Measurements from ENCODE around the gene CPN2.

The CPN2 gene

GRCh38 chr3:194381460-194381875 lies 30.3 kb upstream of the CPN2 start:
- DNase-seq (ENCODE audit: low read depth in 2 of 2) = no peak

DNA sequence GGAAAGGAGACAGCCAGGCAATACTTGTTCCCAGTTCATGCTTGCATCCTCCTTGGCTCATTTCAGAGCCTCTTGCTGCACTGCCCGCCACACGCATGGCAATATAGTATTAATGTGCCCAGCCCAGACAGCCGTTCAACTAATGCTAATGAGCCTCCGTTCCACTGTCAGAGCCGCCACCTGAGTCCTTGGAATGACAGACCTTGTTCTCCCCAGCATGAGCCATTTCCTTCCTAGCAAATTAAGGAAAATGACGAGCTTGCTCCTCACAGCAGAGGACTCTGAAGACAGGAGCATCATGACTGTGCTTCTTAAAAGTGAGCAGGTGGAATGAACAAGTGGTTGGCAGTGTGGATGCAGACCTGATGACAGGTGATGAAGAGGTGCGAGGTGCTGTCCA lies 29.2 kb upstream of the CPN2 start:
- DNase-seq (ENCODE audit: low read depth in 2 of 2) = no peak

DNA sequence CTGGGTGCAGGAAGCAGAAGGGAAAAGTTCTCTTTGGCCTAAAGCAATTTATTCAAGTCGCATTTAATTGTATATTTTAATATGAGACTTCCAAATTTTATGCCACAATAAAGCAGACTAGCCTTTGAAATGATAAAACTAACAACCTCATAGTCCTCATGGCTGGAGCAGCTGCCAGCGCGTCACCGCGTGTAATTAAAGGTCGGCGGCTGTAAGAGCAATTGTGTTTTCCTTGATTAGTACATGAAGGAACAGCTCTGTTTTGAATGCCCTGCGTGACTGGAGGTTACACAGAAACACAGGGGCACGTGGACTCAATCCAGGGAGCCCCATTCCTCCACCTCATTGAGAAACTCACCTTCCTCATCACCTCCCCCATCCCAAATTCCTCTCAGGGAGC lies 28.5 kb upstream of the CPN2 start:
- DNase-seq (ENCODE audit: low read depth in 2 of 2) = no peak

DNA sequence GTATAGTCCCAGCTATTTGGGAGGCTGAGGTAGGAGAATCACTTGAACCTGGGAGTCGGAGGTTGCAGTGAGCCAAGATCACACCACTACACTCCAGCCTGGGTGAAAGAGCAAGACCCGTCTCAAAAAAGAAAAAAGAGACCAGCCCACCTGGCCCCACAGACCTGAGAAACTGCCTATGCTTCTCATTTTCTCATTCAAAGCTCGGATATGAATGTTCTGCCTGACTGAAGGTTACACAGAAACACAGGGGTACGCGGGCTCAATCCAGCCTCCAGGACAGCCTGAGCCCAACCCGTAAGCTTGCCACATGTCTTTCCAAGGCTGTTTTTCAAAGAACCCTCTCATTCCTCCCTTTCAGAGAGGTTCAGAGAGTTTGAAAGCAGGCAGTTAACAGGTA lies 28.1 kb upstream of the CPN2 start:
- DNase-seq (ENCODE audit: low read depth in 2 of 2) = no peak

- no peak for DNase-seq (ENCODE audit: low read depth in 2 of 2)
Observed at GRCh38 chr3:194377708-194378107, 26.6 kb upstream of the CPN2 start.

DNA sequence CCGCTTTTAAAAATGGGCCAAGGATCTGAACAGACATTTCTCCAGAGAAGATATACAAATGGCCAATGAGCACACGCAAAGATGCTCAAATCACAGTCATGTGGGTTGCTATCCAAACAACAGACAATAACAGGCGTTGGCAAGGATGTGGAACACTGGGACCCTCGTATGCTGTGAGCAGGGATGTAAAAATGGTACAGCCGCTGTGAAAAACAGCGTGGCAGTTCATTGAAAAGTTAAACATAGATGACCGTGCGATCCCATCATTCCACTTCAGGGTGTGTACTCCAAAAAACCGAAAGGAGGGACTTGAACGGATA lies 25.1 kb upstream of the CPN2 start:
- DNase-seq (ENCODE audit: low read depth in 2 of 2) = no peak

DNA sequence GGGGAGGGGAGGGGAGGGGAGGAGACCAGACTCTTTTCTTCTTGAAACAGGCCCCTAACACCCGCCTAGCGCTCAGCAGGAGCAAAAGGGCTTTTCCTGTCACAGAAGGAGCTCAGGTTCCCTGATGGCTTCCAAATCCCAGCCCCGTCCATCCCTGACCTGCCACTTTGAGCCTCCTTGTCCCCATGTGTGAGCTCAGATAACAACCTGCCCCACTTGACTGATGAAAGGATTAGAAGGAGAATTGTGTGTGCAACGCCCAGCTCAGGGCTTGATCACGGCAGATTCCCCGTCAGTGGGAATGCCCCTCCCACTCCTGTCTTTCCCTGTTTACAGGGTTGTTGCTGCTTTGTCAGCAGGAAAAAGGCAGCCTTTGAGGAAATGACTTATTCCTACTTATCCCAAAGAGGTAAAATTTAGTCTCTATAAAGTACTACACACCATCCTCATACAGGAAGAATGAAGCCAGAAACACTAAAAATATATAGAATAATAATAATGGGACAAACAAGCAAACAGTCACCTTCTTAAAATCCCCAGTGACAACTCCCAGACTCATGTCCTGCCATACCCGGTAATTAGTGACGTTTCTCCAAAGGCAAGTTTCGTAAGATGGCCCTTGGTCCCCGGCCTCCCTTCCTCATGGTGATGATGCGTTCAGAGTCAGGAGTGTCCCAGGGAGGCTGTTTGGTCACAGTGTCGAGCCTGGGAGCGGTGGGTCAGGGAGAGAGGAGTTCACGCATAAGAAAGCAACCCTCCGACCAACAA lies 24.5 kb upstream of the CPN2 start:
- DNase-seq (ENCODE audit: low read depth in 2 of 2) = no peak

- DNase-seq (ENCODE audit: low read depth in 2 of 2) = no peak
Observed at GRCh38 chr3:194374935-194375334, 23.8 kb upstream of the CPN2 start.

GRCh38 chr3:194373899-194374298 lies 22.8 kb upstream of the CPN2 start:
- DNase-seq (ENCODE audit: low read depth in 2 of 2) = no peak

- DNase-seq (ENCODE audit: low read depth in 2 of 2) = no peak
Observed at GRCh38 chr3:194373028-194373427, 21.9 kb upstream of the CPN2 start.

DNA sequence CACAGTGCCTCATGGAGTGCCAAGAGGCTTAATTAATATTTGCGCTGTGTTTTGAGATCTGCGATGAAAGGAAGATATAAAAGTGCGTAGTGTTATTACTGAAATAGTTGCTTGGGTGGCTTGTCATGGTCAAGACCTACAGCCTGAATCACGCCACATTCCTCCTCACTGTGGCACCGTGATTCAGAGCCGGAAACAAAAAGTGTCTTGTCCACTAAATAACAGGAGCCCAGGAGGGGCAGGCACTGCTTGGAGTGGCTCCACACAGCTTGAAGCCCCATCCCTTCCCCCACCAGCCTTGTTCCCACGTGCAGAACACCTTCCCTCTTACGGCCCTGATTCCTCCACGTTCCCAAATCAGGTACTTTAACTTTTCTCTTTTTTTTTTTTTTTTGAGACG lies 19.6 kb upstream of the CPN2 start:
- DNase-seq (ENCODE audit: low read depth in 2 of 2) = no peak

DNA sequence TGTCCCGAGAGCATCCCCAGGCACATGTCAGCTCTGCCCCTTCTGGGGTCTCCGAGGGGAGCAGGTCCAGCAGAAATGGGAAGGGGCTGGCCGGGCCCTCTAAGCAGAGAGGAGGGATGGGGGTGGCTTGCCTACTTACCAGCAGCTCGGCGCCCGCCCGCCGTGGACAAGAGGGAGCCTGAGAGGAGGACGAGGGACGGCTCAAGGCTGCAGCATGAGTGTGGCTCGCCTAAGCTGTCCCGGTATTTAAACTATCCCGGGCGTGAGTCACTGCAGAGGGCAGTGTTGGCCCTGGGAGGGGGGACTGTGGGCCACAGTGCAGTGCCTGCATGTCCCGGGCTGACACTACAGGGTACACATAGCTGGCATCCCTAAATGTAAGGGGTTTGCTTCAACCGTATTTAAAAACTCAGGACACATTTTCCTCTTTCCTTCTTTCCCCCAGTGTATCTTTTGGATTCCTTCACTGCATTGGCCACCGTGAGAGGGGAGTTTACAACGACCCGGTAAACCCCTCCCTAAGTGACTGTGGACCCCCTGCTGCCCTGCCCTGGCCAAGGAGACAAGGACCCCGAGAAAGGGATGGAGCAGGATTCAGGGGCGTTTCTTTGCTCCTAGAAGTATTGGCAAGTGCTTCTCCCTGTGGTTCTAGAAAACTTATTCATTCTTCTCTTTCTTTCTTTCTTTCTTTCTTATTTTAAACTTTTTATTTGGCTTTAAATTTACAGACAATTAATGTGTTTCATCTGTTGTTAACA lies 18.6 kb upstream of the CPN2 start, which contains the start of gene LRRC15:
LRRC15 (minus strand) TSS at position 222 of the 758 bp plus-strand sequence. CDS start 8,700 bp downstream, outside the sequence.
- DNase-seq (ENCODE audit: low read depth in 2 of 2) = no peak

GRCh38 chr3:194368918-194369317 lies 17.8 kb upstream of the CPN2 start:
- no peak for DNase-seq (ENCODE audit: low read depth in 2 of 2)

GRCh38 chr3:194367992-194368841 lies 17.1 kb upstream of the CPN2 start:
- no peak for DNase-seq (ENCODE audit: low read depth in 2 of 2)

DNA sequence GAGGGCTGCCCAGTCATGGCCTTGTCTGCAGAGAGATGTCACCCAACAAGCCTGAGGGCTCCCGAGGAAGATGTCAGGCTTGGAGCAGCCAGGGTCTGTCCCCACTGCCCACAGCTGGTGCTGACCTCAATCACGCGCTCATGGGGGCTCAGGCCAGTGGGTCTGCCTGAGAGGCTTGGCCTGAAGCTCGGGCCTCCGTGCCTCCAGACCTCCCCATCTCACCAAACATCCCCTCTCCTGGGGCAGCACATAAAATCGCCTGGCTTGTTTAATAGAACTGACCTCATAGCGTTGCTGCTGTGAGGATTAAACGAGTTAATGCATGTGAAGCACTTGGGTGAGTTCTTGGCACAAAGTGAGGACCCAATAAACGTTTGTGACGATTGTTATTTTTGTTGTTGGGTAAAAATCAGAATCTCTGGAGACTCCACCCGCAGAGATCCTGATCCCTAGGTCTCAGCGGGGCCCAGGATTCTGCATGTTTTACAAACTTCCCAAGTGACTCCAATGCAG lies 14.9 kb upstream of the CPN2 start:
- DNase-seq (ENCODE audit: low read depth in 2 of 2) = no peak

- DNase-seq (ENCODE audit: low read depth in 2 of 2) = no peak
Observed at GRCh38 chr3:194365526-194365925, 14.4 kb upstream of the CPN2 start.

- DNase-seq (ENCODE audit: low read depth in 2 of 2) = no peak
Observed at GRCh38 chr3:194364652-194365434, 13.7 kb upstream of the CPN2 start.

DNA sequence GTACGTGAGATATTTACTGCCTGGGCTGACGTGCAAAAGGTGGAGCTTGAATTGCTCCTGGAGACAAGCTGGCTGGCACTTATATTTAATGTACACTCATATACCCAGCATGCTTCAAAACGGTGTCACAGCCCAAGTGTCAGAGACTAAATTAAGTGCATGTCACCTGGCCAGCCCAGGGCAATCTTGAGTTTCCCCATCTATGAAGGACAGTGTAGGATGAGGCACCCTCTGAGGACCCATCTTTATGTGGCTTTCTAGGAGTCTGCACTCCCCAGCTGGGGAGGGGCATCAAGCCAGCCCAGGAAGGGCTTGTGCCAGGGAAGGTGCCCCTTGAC lies 13.2 kb upstream of the CPN2 start:
- DNase-seq (ENCODE audit: low read depth in 2 of 2) = no peak

GRCh38 chr3:194360568-194360967 lies 9.4 kb upstream of the CPN2 start:
- no peak for DNase-seq (ENCODE audit: low read depth in 2 of 2)

- DNase-seq (ENCODE audit: low read depth in 2 of 2) = no peak
Observed at GRCh38 chr3:194357681-194358080, 6.6 kb upstream of the CPN2 start.

GRCh38 chr3:194355379-194355778 lies 4.3 kb upstream of the CPN2 start:
- DNase-seq (ENCODE audit: low read depth in 2 of 2) = no peak

- DNase-seq (ENCODE audit: low read depth in 2 of 2) = no peak
Observed at GRCh38 chr3:194354315-194354714, 3.2 kb upstream of the CPN2 start.
